ENCODE measurements around the gene SLC7A8.
"Not testable (repeated sequence)": the region's sequence is repeated elsewhere in the genome, so short reads cannot be mapped to it uniquely, and the experiment has no call there.

GRCh38 chr14:23232241-23232808 is 48.9 kb upstream of the SLC7A8 start:
- not testable (repeated sequence) for TF ChIP-seq EZH2, CTCF, EZH2phosphoT487 (IDR thresholded peaks at IDR 0.05)

All from neural progenitor cell (in vitro differentiated cells).